ENCODE data around the gene ISM2.

DNA sequence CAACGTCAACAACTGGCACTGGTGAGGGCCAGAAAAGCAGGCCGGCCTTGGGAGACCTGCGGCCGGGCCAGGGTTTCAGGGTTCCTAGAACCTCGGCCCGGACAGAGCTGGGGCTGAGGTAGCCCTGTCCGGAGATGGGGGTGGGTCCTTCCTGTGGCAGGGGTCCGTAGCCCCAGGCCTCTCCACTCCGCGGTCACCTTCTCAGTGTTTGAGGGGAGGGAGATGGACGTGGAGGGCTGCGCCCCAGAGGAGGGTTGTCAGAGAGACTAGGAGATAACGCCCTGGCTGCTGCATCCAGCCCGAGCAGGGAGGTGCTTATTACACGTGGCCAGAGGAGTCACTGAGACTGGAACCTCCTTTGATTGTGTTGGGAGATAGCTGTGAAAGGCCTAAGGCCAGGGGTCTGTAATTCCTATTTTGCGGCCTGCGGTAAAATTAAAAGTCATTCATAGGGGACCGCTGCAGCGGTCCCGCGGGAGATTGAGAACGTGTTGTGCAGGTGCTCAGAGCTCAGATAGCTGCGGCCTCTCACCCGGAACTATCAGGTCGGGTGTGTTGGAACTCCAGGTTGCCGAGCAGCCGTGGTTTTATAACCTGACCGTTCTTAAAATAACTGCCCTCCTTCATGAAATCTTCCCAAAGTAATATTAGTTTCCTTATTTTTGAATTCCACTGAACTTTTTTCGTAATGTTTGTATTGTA is 40.2 kb downstream of the ISM2 start:
- TF ChIP-seq JUND (IDR thresholded peaks at IDR 0.05; ENCODE audit: low read length) (no peak), POLR2A (IDR thresholded peaks at IDR 0.05; ENCODE audit: control extremely low read depth in 1 of 2, low read depth in 2 of 2, low read length in 2 of 2) (no peak; a peak in 1 of 3 replicates), RNF2 (IDR thresholded peaks at IDR 0.05; ENCODE audit: borderline replicate concordance, low read depth, low read length, missing control alignments, poor library complexity, severe bottlenecking) (no peak), POLR2AphosphoS5 (IDR thresholded peaks at IDR 0.05; ENCODE audit: low read depth, low read length) (no peak), CTCF (IDR thresholded peaks at IDR 0.05; ENCODE audit: control extremely low read depth in 1 of 3, insufficient read depth in 1 of 3, low read depth in 1 of 3, low read length in 3 of 3) (no peak), SIRT6 (IDR thresholded peaks at IDR 0.05; ENCODE audit: low read length) (no peak)
- TF ChIP-seq, protein P1, sequence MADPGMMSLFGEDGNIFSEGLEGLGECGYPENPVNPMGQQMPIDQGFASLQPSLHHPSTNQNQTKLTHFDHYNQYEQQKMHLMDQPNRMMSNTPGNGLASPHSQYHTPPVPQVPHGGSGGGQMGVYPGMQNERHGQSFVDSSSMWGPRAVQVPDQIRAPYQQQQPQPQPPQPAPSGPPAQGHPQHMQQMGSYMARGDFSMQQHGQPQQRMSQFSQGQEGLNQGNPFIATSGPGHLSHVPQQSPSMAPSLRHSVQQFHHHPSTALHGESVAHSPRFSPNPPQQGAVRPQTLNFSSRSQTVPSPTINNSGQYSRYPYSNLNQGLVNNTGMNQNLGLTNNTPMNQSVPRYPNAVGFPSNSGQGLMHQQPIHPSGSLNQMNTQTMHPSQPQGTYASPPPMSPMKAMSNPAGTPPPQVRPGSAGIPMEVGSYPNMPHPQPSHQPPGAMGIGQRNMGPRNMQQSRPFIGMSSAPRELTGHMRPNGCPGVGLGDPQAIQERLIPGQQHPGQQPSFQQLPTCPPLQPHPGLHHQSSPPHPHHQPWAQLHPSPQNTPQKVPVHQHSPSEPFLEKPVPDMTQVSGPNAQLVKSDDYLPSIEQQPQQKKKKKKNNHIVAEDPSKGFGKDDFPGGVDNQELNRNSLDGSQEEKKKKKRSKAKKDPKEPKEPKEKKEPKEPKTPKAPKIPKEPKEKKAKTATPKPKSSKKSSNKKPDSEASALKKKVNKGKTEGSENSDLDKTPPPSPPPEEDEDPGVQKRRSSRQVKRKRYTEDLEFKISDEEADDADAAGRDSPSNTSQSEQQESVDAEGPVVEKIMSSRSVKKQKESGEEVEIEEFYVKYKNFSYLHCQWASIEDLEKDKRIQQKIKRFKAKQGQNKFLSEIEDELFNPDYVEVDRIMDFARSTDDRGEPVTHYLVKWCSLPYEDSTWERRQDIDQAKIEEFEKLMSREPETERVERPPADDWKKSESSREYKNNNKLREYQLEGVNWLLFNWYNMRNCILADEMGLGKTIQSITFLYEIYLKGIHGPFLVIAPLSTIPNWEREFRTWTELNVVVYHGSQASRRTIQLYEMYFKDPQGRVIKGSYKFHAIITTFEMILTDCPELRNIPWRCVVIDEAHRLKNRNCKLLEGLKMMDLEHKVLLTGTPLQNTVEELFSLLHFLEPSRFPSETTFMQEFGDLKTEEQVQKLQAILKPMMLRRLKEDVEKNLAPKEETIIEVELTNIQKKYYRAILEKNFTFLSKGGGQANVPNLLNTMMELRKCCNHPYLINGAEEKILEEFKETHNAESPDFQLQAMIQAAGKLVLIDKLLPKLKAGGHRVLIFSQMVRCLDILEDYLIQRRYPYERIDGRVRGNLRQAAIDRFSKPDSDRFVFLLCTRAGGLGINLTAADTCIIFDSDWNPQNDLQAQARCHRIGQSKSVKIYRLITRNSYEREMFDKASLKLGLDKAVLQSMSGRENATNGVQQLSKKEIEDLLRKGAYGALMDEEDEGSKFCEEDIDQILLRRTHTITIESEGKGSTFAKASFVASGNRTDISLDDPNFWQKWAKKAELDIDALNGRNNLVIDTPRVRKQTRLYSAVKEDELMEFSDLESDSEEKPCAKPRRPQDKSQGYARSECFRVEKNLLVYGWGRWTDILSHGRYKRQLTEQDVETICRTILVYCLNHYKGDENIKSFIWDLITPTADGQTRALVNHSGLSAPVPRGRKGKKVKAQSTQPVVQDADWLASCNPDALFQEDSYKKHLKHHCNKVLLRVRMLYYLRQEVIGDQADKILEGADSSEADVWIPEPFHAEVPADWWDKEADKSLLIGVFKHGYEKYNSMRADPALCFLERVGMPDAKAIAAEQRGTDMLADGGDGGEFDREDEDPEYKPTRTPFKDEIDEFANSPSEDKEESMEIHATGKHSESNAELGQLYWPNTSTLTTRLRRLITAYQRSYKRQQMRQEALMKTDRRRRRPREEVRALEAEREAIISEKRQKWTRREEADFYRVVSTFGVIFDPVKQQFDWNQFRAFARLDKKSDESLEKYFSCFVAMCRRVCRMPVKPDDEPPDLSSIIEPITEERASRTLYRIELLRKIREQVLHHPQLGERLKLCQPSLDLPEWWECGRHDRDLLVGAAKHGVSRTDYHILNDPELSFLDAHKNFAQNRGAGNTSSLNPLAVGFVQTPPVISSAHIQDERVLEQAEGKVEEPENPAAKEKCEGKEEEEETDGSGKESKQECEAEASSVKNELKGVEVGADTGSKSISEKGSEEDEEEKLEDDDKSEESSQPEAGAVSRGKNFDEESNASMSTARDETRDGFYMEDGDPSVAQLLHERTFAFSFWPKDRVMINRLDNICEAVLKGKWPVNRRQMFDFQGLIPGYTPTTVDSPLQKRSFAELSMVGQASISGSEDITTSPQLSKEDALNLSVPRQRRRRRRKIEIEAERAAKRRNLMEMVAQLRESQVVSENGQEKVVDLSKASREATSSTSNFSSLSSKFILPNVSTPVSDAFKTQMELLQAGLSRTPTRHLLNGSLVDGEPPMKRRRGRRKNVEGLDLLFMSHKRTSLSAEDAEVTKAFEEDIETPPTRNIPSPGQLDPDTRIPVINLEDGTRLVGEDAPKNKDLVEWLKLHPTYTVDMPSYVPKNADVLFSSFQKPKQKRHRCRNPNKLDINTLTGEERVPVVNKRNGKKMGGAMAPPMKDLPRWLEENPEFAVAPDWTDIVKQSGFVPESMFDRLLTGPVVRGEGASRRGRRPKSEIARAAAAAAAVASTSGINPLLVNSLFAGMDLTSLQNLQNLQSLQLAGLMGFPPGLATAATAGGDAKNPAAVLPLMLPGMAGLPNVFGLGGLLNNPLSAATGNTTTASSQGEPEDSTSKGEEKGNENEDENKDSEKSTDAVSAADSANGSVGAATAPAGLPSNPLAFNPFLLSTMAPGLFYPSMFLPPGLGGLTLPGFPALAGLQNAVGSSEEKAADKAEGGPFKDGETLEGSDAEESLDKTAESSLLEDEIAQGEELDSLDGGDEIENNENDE (IDR thresholded peaks at IDR 0.05; ENCODE audit: insufficient replicate concordance, low read length), result no peak

All from H1 (cell line).